Measurements from ENCODE around the gene MRPL58. TPM values are rescaled to one million over a fixed set of nuclear protein-coding genes. Genes with fewer than 3 reads are reported as not detected.
A peak's percentile ranks its signal among the peaks of the same experiment; 100 is the strongest.

Gene MRPL58
- total and polyA plus RNA-seq, 2 donors (not counting 1 experiment from before 2014, with no cell fraction given) = 20.8 to 21.6 TPM

- no peak for DNase-seq
- Mint-ChIP-seq H3K4me3 (no peak overlapping the region), H3K27ac (no peak overlapping the region), H3K9me3 (ENCODE audit: insufficient read depth) (peaks cover 6% of the 10 kb centered on the region), H3K27me3 (no peaks in the 10 kb centered on the region), H3K4me1 (peaks cover 32% of the 10 kb centered on the region)
- H3K4me2 ChIP-seq (replicated peaks; ENCODE audit: low read depth, low read length, poor library complexity, severe bottlenecking) = no peak overlapping the region
- TF ChIP-seq CTCF (IDR thresholded peaks at IDR 0.05) (no peak), EZH2 (IDR thresholded peaks at IDR 0.05; ENCODE audit: borderline replicate concordance, insufficient read depth, low read depth, low read length, poor library complexity, severe bottlenecking) (no peak)
- ChIA-PET CTCF (interaction anchor here (1.5 to 2.2 kb wide), 2 partner anchors 17 to 69 kb away, joined by 7 to 11 read pairs; partner anchors contain the start of gene MRPL58), POLR2A (no interaction called here)
- H3K4me1 ChIP-seq (ENCODE audit: control insufficient read depth in 2 of 2, insufficient read depth in 2 of 2, low read length in 2 of 2) = peaks cover 13 to 34% of the 10 kb centered on the region in 2 donors
- H3K27ac ChIP-seq (ENCODE audit: low read length in 2 of 2) = no peak overlapping the region
- H3K9me3 ChIP-seq (ENCODE audit: control extremely low read depth in 1 of 3, control insufficient read depth in 2 of 3, insufficient read depth in 1 of 3, low read length in 2 of 3) = peaks cover 0 to 5% (median 0%) of the 10 kb centered on the region in 3 donors
- H3K9ac ChIP-seq (ENCODE audit: low read length) = no peak overlapping the region
- 71% methylated on average over 5 of the region's 8 CpGs for WGBS (ENCODE audit: insufficient coverage)
- no peak overlapping the region for H3K4me3 ChIP-seq (ENCODE audit: control extremely low read depth in 1 of 5, extremely low read depth in 1 of 5, insufficient read depth in 1 of 5, low read depth in 2 of 5, low read length in 4 of 5)
- no peaks in the 10 kb centered on the region for H3K36me3 ChIP-seq (replicated peaks in 1 of 2; ENCODE audit: control extremely low read depth in 1 of 2, control insufficient read depth in 1 of 2, extremely low read depth in 1 of 2, insufficient read depth in 2 of 2, low read length in 1 of 2)
- intact Hi-C loops (cut with micrococcal nuclease) = no loop called here
- no peaks in the 10 kb centered on the region for H4K20me1 ChIP-seq (ENCODE audit: control insufficient read depth, insufficient read depth, low read length, poor library complexity, severe bottlenecking)
- no peak for ATAC-seq (ENCODE audit: low read depth)
- H3K79me2 ChIP-seq (ENCODE audit: control insufficient read depth, insufficient read depth, low read length) = no peaks in the 10 kb centered on the region
- no peaks in the 10 kb centered on the region for H3K27me3 ChIP-seq (replicated peaks in 1 of 4; ENCODE audit: control extremely low read depth in 1 of 4, control insufficient read depth in 3 of 4, insufficient read depth in 4 of 4, low read length in 3 of 4)
- no peak overlapping the region for H2AFZ ChIP-seq (ENCODE audit: insufficient read depth, low read depth, low read length, poor library complexity, severe bottlenecking)
These were observed 17.7 kb downstream of the MRPL58 start for GRCh38 chr17:75030161-75030560.

- DNase-seq = peak; percentile 76
- intact Hi-C loops (cut with micrococcal nuclease) = no loop called here
- 12% methylated on average over 10 of the region's 10 CpGs for WGBS (ENCODE audit: insufficient coverage)
- peak overlapping the region; percentile 85 for H3K4me2 ChIP-seq (replicated peaks; ENCODE audit: low read depth, low read length, poor library complexity, severe bottlenecking)
- H3K4me1 Mint-ChIP-seq = peaks cover 34% of the 10 kb centered on the region
- H3K9me3 ChIP-seq (ENCODE audit: control extremely low read depth in 1 of 3, control insufficient read depth in 2 of 3, insufficient read depth in 1 of 3, low read length in 2 of 3) = peaks cover 0 to 4% (median 0%) of the 10 kb centered on the region in 3 donors
- peak overlapping the region; percentile 50 for H3K9ac ChIP-seq (ENCODE audit: low read length)
- peak overlapping the region; percentile 62 for H2AFZ ChIP-seq (ENCODE audit: insufficient read depth, low read depth, low read length, poor library complexity, severe bottlenecking)
- peak overlapping the region; percentile 99 for H3K4me3 Mint-ChIP-seq
- no peaks in the 10 kb centered on the region for H3K36me3 ChIP-seq (replicated peaks in 1 of 2; ENCODE audit: control extremely low read depth in 1 of 2, control insufficient read depth in 1 of 2, extremely low read depth in 1 of 2, insufficient read depth in 2 of 2, low read length in 1 of 2)
- peak overlapping the region; percentile 80 for H3K27ac Mint-ChIP-seq
- no peaks in the 10 kb centered on the region for H3K27me3 ChIP-seq (replicated peaks in 1 of 4; ENCODE audit: control extremely low read depth in 1 of 4, control insufficient read depth in 3 of 4, insufficient read depth in 4 of 4, low read length in 3 of 4)
- ChIA-PET POLR2A (interaction anchor here (0.8 to 1.5 kb wide), 2 partner anchors 15 to 20 kb away, joined by 3 to 5 read pairs; partner anchors contain the start of genes ATP5PD, KCTD2 and MRPL58), CTCF (interaction anchor here (1.1 to 2.2 kb wide), 4 partner anchors 19 to 375 kb away, joined by 3 to 11 read pairs (median 6); partner anchors contain the start of gene MRPL58)
- no peaks in the 10 kb centered on the region for H3K27me3 Mint-ChIP-seq
- H3K4me3 ChIP-seq (ENCODE audit: control extremely low read depth in 1 of 5, extremely low read depth in 1 of 5, insufficient read depth in 1 of 5, low read depth in 2 of 5, low read length in 4 of 5) = peak overlapping the region in 3 of 5 experiments; percentile 28 to 71 (median 42)
- peak; percentile 50 for ATAC-seq (ENCODE audit: low read depth)
- H3K9me3 Mint-ChIP-seq (ENCODE audit: insufficient read depth) = peaks cover 3% of the 10 kb centered on the region
- H3K4me1 ChIP-seq (ENCODE audit: control insufficient read depth in 2 of 2, insufficient read depth in 2 of 2, low read length in 2 of 2) = peaks cover 15 to 34% of the 10 kb centered on the region in 2 donors
- TF ChIP-seq EZH2 (IDR thresholded peaks at IDR 0.05; ENCODE audit: borderline replicate concordance, insufficient read depth, low read depth, low read length, poor library complexity, severe bottlenecking) = no peak
- no peak for TF ChIP-seq CTCF (IDR thresholded peaks at IDR 0.05)
- H3K79me2 ChIP-seq (ENCODE audit: control insufficient read depth, insufficient read depth, low read length) = no peaks in the 10 kb centered on the region
- H3K27ac ChIP-seq (ENCODE audit: low read length in 2 of 2) = peak overlapping the region in 1 of 2 donors; percentile 50
- H4K20me1 ChIP-seq (ENCODE audit: control insufficient read depth, insufficient read depth, low read length, poor library complexity, severe bottlenecking) = no peaks in the 10 kb centered on the region
These were observed 19.7 kb downstream of the MRPL58 start for GRCh38 chr17:75031972-75032719.

All from B cell (primary cell).